GM12892 (cell line): ENCODE measurements around the gene TNS1.

Experiments
- POLR2A ChIP-seq: IDR thresholded peaks from 2 replicates; pipeline ENCODE4 v1.6.1; 2011; ENCODE audit warnings: low read depth, low read length, control low read depth
- POLR2AphosphoS5 ChIP-seq: IDR thresholded peaks from 2 replicates; pipeline ENCODE4 v1.6.1; 2011; ENCODE audit warnings: low read depth, low read length, control low read depth
- TAF1 ChIP-seq: IDR thresholded peaks from 2 replicates; pipeline ENCODE4 v1.6.1; 2011; ENCODE audit warnings: low read depth, mild to moderate bottlenecking, control low read depth, low read length, borderline replicate concordance

GRCh38 chr2:217880287-217880889 lies 122.4 kb downstream of the TNS1 start:
- no peak for TF ChIP-seq TAF1
- no peak for TF ChIP-seq POLR2A
- no peak for TF ChIP-seq POLR2AphosphoS5
